Measurements from ENCODE around the gene ACSF3.

Gene ACSF3

GRCh38 chr16:89058812-89059211 lies 34.8 kb upstream of the ACSF3 start:
- Histone ChIP-seq H3K9ac (ENCODE audit: low read depth, low read length) (no peak overlapping the region), H3K36me3 (ENCODE audit: insufficient read depth, low read depth, low read length) (no peaks in the 10 kb centered on the region), H3K4me1 (ENCODE audit: insufficient read depth, low read length) (no peaks in the 10 kb centered on the region), H3K27me3 (ENCODE audit: insufficient read depth, low read length) (no peaks in the 10 kb centered on the region), H3K9me3 (ENCODE audit: insufficient read depth, low read depth, low read length) (no peaks in the 10 kb centered on the region), H3K27ac (ENCODE audit: low read length) (no peak overlapping the region), H3K4me3 (ENCODE audit: low read length) (no peak overlapping the region)

GRCh38 chr16:89060207-89060794 lies 33.4 kb upstream of the ACSF3 start:
- H3K4me3 ChIP-seq (ENCODE audit: low read length): no peak overlapping the region
- no peak overlapping the region for H3K9ac ChIP-seq (ENCODE audit: low read depth, low read length)
- no peaks in the 10 kb centered on the region for H3K9me3 ChIP-seq (ENCODE audit: insufficient read depth, low read depth, low read length)
- H3K27ac ChIP-seq (ENCODE audit: low read length): no peak overlapping the region
- H3K4me1 ChIP-seq (ENCODE audit: insufficient read depth, low read length): no peaks in the 10 kb centered on the region
- no peaks in the 10 kb centered on the region for H3K27me3 ChIP-seq (ENCODE audit: insufficient read depth, low read length)
- H3K36me3 ChIP-seq (ENCODE audit: insufficient read depth, low read depth, low read length): no peaks in the 10 kb centered on the region

GRCh38 chr16:89061086-89061485 lies 32.6 kb upstream of the ACSF3 start:
- Histone ChIP-seq H3K36me3 (ENCODE audit: insufficient read depth, low read depth, low read length) (no peaks in the 10 kb centered on the region), H3K9me3 (ENCODE audit: insufficient read depth, low read depth, low read length) (no peaks in the 10 kb centered on the region), H3K4me3 (ENCODE audit: low read length) (no peak overlapping the region), H3K4me1 (ENCODE audit: insufficient read depth, low read length) (no peaks in the 10 kb centered on the region), H3K27me3 (ENCODE audit: insufficient read depth, low read length) (no peaks in the 10 kb centered on the region), H3K27ac (ENCODE audit: low read length) (no peak overlapping the region), H3K9ac (ENCODE audit: low read depth, low read length) (no peak overlapping the region)

GRCh38 chr16:89061590-89062380 lies 31.9 kb upstream of the ACSF3 start:
- Histone ChIP-seq H3K4me3 (ENCODE audit: low read length) (no peak overlapping the region), H3K9ac (ENCODE audit: low read depth, low read length) (no peak overlapping the region), H3K27me3 (ENCODE audit: insufficient read depth, low read length) (no peaks in the 10 kb centered on the region), H3K4me1 (ENCODE audit: insufficient read depth, low read length) (no peaks in the 10 kb centered on the region), H3K27ac (ENCODE audit: low read length) (no peak overlapping the region), H3K9me3 (ENCODE audit: insufficient read depth, low read depth, low read length) (no peaks in the 10 kb centered on the region), H3K36me3 (ENCODE audit: insufficient read depth, low read depth, low read length) (no peaks in the 10 kb centered on the region)

DNA sequence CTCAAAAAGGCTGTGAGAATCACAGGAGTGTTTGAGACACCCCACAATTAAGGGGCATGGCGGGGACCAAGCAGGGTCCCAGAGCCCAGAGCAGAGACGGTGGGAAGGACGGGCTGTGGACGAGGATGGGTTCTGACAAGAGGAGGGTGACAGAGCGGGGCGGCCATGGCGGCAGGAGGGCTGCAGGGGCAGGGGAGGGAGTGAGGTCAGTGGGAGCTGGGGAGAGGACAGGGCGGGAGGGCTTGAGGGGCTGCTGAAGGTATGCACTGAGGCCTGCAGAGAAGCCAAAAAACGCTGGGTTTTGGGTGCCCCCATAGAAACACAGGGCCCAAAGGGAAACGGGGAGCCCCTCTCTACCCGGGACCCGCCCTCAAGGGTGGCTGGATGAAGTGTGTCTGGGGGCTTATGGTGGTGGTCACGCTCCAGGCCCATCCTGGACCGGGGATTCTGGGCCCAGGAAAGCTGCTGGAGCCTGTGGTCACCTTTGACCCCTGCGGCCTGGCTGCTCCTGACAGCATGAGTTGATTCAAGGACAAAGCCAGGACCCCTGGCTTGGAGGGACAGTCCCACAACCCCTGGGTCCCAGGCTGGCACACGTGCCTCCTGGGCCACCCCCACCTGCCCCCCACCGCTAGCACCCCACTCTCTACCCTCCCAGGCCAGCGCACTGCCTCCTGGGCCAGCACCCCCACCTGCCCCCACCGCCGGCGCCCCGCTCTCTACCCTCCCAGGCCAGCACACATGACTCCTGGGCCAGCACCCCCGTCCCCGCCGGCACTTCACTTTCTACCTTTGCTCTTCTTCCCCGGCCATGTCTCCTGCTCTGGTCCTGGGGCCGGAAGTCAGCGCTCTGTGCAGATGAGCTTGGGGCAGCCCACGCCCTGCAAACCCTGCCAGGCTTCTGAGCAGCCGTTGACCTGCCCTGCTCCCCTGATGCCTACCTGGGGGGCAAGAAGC lies 31.0 kb upstream of the ACSF3 start:
- Histone ChIP-seq H3K27me3 (ENCODE audit: insufficient read depth, low read length) (no peaks in the 10 kb centered on the region), H3K9ac (ENCODE audit: low read depth, low read length) (no peak overlapping the region), H3K4me1 (ENCODE audit: insufficient read depth, low read length) (no peaks in the 10 kb centered on the region), H3K4me3 (ENCODE audit: low read length) (no peak overlapping the region), H3K27ac (ENCODE audit: low read length) (no peak overlapping the region), H3K36me3 (ENCODE audit: insufficient read depth, low read depth, low read length) (no peaks in the 10 kb centered on the region), H3K9me3 (ENCODE audit: insufficient read depth, low read depth, low read length) (no peaks in the 10 kb centered on the region)

DNA sequence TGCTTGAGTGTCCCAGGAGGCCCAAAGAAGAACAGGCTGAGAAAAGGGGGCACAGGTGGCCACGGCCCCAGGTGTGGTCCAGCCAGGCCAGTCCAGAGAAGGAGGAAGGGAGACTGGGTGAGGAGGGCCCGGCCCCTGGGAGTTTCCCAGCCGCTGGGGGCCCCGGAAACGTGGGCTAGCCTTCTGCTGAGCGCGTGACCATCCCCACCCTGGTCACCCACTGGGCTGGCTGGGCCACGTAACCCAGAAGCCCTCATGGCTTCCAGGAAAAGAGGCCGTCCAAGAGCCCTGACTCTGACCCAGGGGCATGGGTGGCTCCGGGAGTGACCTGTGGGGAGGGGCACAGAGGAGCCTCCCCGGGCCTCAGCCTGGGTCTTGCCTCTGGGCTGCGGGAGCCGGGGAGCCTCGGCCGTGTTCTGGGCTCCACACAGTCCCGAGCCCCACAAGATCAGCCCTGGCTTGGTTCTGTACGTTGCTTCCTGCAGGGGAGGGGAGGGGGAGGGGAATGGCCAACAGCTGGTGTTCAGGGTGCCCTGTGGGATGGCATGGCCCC lies 29.8 kb upstream of the ACSF3 start:
- no peak overlapping the region for H3K9ac ChIP-seq (ENCODE audit: low read depth, low read length)
- H3K27ac ChIP-seq (ENCODE audit: low read length): no peak overlapping the region
- H3K4me1 ChIP-seq (ENCODE audit: insufficient read depth, low read length): no peaks in the 10 kb centered on the region

GRCh38 chr16:89064606-89065457 lies 28.8 kb upstream of the ACSF3 start:
- Histone ChIP-seq H3K4me3 (ENCODE audit: low read length) (no peak overlapping the region), H3K9me3 (ENCODE audit: insufficient read depth, low read depth, low read length) (no peaks in the 10 kb centered on the region), H3K9ac (ENCODE audit: low read depth, low read length) (no peak overlapping the region), H3K27me3 (ENCODE audit: insufficient read depth, low read length) (no peaks in the 10 kb centered on the region), H3K4me1 (ENCODE audit: insufficient read depth, low read length) (no peaks in the 10 kb centered on the region), H3K27ac (ENCODE audit: low read length) (no peak overlapping the region), H3K36me3 (ENCODE audit: insufficient read depth, low read depth, low read length) (no peaks in the 10 kb centered on the region)

More for the DNA sequence above, 29.8 kb upstream of the ACSF3 start:
- Histone ChIP-seq H3K9me3 (ENCODE audit: insufficient read depth, low read depth, low read length) (no peaks in the 10 kb centered on the region), H3K4me3 (ENCODE audit: low read length) (no peak overlapping the region), H3K27me3 (ENCODE audit: insufficient read depth, low read length) (no peaks in the 10 kb centered on the region), H3K36me3 (ENCODE audit: insufficient read depth, low read depth, low read length) (no peaks in the 10 kb centered on the region)

- H3K4me3 ChIP-seq (ENCODE audit: low read length): no peak overlapping the region
- no peaks in the 10 kb centered on the region for H3K9me3 ChIP-seq (ENCODE audit: insufficient read depth, low read depth, low read length)
- no peak overlapping the region for H3K9ac ChIP-seq (ENCODE audit: low read depth, low read length)
- no peaks in the 10 kb centered on the region for H3K27me3 ChIP-seq (ENCODE audit: insufficient read depth, low read length)
- H3K4me1 ChIP-seq (ENCODE audit: insufficient read depth, low read length): no peaks in the 10 kb centered on the region
- H3K27ac ChIP-seq (ENCODE audit: low read length): no peak overlapping the region
- no peaks in the 10 kb centered on the region for H3K36me3 ChIP-seq (ENCODE audit: insufficient read depth, low read depth, low read length)
Observed at GRCh38 chr16:89065458-89065822, 28.2 kb upstream of the ACSF3 start.

DNA sequence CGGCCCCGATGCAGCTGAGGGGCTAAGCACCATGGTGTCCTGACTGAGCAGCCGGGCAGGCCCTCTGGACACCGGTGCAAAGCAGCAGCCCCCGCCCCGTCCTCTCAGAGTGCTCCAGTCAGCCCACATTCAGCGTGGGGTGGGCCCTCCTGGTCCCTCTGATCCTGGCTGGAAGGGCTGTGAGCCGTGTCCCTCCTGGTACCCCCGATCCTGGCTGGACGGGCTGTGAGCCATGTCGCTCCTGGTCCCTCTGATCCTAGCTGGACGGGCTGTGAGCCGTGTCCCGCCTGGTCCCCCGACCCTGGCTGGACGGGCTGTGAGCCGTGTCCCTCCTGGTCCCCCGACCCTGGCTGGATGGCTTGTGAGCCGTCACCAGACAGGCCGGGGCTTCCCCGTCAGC lies 26.9 kb upstream of the ACSF3 start:
- H3K4me1 ChIP-seq (ENCODE audit: insufficient read depth, low read length): no peaks in the 10 kb centered on the region
- H3K9me3 ChIP-seq (ENCODE audit: insufficient read depth, low read depth, low read length): no peaks in the 10 kb centered on the region
- no peaks in the 10 kb centered on the region for H3K36me3 ChIP-seq (ENCODE audit: insufficient read depth, low read depth, low read length)
- H3K27me3 ChIP-seq (ENCODE audit: insufficient read depth, low read length): no peaks in the 10 kb centered on the region
- no peak overlapping the region for H3K4me3 ChIP-seq (ENCODE audit: low read length)
- H3K9ac ChIP-seq (ENCODE audit: low read depth, low read length): no peak overlapping the region
- no peak overlapping the region for H3K27ac ChIP-seq (ENCODE audit: low read length)

DNA sequence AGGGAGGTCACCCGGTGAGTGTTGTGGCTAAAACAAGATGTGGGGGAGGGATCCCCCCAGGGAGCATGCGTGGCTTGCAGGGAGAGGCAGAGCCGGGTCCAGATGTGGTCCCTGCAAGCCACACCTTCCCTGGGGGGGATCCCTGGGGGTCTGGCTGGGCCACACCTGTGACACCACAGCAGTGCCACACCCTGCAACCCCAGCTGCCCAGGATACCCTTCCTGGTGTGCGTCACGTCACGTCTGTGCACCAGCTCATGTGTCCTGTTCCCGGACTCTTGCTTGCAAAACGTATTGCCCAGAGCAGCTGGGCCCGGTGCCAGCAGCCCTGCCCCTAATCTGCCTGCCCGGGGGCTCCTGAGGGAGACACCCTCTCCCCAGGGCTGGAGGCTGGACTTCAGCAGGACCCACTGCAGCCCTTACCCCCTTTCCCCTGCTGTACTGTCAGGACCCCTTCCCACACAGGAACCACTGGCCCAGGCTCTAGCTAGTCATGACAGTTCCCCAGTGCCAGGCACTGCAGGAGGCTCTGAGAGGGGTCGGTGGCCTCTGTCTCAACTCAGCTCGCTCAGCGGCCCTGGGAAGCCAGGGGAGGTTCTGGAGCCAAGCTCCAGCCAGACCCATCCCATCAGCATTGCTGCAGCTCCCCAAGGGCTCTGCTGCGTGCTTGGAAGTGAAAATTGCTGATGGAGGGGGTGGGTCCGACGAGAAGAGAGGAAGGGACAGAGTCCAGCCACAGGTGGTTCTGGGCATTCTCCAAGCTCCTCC lies 25.8 kb upstream of the ACSF3 start:
- H3K4me3 ChIP-seq (ENCODE audit: low read length): no peak overlapping the region
- no peaks in the 10 kb centered on the region for H3K36me3 ChIP-seq (ENCODE audit: insufficient read depth, low read depth, low read length)
- no peaks in the 10 kb centered on the region for H3K27me3 ChIP-seq (ENCODE audit: insufficient read depth, low read length)
- no peak overlapping the region for H3K9ac ChIP-seq (ENCODE audit: low read depth, low read length)
- no peak overlapping the region for H3K27ac ChIP-seq (ENCODE audit: low read length)
- H3K9me3 ChIP-seq (ENCODE audit: insufficient read depth, low read depth, low read length): no peaks in the 10 kb centered on the region
- no peaks in the 10 kb centered on the region for H3K4me1 ChIP-seq (ENCODE audit: insufficient read depth, low read length)

All from iPS-20b (cell line).